Epithelial cell of esophagus (primary cell): ENCODE measurements around the gene EPB41.

Source experiments
- DNase-seq: peaks from one replicate; pipeline ENCODE4 v3.0.0; 2010; ENCODE audit warnings: low read depth
- H3K4me3 ChIP-seq: 2 replicates; pipeline ENCODE4 v1.5.1; 2011; ENCODE audit warnings: mild to moderate bottlenecking, low read length, control low read depth
- CTCF ChIP-seq: IDR thresholded peaks from 2 replicates; pipeline ENCODE4 v1.5.1; 2011; ENCODE audit warnings: low read depth, mild to moderate bottlenecking, low read length, control low read depth, inconsistent platforms; ENCODE audit not compliant: insufficient read depth; ENCODE audit errors: missing control alignments

EPB41 gene

DNA sequence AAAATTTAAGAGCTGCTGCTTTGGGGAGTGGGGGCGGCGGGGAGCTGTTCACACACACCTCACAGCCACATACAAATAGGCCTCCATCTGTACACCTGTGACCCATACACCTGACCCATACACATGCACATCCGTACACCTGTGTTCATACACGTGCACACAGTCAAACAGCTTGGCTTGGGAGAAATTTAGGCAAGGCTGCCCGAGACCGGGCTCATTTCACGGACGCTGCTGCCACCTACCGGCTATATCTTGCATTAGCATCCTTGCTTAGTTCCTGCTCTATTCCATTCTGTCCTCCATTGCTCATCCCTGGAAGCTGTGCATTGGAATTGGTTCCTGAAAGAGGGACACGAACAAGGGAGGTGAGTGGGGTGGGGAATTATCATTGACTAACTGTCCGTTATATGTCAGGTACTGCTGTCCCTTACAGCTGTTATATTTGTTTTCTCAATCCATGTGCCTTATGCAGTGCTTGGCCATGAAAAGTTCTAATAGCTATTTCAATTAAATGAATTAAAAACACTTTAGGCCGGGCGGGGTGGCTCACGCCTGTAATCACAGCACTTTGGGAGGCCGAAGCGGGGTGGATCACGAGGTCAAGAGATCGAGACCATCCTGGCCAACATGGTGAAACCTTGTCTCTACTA lies 37.1 kb upstream of the EPB41 start:
- peak; percentile 90 for TF ChIP-seq CTCF
- DNase-seq: peak; percentile 85
- H3K4me3 ChIP-seq: no peak overlapping the region

DNA sequence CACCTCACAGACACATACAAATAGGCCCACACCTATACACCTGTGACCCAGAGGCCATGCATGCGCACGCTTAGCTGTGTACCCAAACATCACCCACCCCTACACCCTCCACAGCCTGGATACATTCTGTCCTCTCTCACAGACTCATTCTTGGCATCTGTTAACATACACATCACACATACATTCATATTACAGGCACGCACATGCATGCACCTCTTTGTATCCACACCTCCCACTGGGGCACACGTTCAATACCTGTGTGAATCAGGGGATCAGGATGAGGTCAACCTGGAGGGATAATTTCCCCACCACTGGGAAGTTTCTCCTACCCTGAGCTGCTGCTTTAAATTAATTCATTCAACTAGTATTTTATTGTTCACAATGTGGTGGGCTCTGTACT lies 35.6 kb upstream of the EPB41 start:
- DNase-seq: peak; percentile 72
- TF ChIP-seq CTCF: no peak
- no peak overlapping the region for H3K4me3 ChIP-seq

DNA sequence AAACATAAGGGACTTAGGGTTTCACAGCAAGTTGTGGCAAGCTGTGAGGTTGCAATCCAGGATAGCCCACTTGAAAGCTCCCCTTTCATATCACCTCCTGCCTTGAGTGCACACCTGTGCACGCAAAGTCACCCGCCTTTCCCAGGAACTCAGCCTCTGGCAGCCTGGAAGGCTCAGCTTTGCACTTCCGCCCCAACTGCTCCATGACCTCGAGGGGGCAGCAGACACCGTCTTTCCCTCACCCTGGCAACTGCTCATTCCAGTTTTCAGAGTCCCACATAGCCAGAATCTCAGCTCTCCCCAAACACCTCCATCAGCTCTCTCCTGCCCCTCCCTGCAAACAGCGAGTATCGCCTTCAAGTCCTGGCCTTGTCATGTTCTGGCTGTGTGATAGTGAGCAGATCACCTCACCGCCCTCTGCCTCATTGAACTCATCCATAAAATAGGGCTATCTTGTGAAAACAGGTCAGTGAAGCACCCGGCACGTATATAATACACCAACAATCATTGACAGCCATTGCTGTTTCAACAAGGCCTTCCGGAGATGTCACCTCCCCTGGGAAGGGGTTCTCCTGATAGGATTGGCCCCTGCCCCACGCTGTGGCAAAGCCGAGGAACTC lies 32.2 kb upstream of the EPB41 start:
- no peak overlapping the region for H3K4me3 ChIP-seq
- peak; percentile 97 for TF ChIP-seq CTCF
- peak; percentile 91 for DNase-seq

- DNase-seq: no peak
- no peak for TF ChIP-seq CTCF
- H3K4me3 ChIP-seq: no peak overlapping the region
Observed at GRCh38 chr1:28883242-28883616, 31.1 kb upstream of the EPB41 start.

- DNase-seq: no peak
- no peak overlapping the region for H3K4me3 ChIP-seq
- no peak for TF ChIP-seq CTCF
Observed at GRCh38 chr1:28885472-28885877, 28.9 kb upstream of the EPB41 start.

GRCh38 chr1:28885977-28886730 lies 28.2 kb upstream of the EPB41 start:
- H3K4me3 ChIP-seq: peak overlapping the region; percentile 88
- DNase-seq: no peak
- TF ChIP-seq CTCF: no peak
